Measurements from ENCODE around the gene KCNH8.

GRCh38 chr3:19573644-19574043 lies 425.3 kb downstream of the KCNH8 start:
- TF ChIP-seq SMC3 (conservative IDR thresholded peaks at IDR 0.05; ENCODE audit: poor library complexity) (no peak), TAF1 (IDR thresholded peaks at IDR 0.05; ENCODE audit: low read depth) (no peak)
